T-cell (primary cell): ENCODE measurements around the gene HLA-DRB1. TPM values are rescaled to one million over a fixed set of nuclear protein-coding genes. Genes with fewer than 3 reads are reported as not detected.
"Not testable (repeated sequence)": the region's sequence is repeated elsewhere in the genome, so short reads cannot be mapped to it uniquely, and the experiment has no call there.

Source experiments
- ATAC-seq, 4 experiments: fragments of 200-7000 bp in 3 of 4; fragments of 150-1000 bp in 1 of 4; cut with Tn5 transposase; replicated peaks in 1 of 4; 1 replicate in 3 of 4; 2 replicates in 1 of 4; pipeline ENCODE4 v1.10.0; 2021; ENCODE audit warnings: moderate library complexity in 3 of 4, mild to moderate bottlenecking in 2 of 4, moderate number of reproducible peaks in 1 of 4
- CTCF ChIA-PET, 2 donors: fragments of 300-600 bp; sonication (Branson Sonifier 250); formaldehyde crosslinking; loops; one replicate each; lab custom pipeline; 2022; ENCODE audit warnings: antibody characterized with exemption in 2 of 2; lab: Charles Lee
- POLR2A ChIA-PET, 2 donors: fragments of 300-600 bp; sonication (Branson Sonifier 250); formaldehyde crosslinking; loops; one replicate each; lab custom pipeline; 2022; ENCODE audit warnings: antibody characterized with exemption in 2 of 2; lab: Charles Lee
- DNase-seq, 35 experiments: peaks; one replicate each; pipeline versions ENCODE4 v3.0.0 to v3.0.0-alpha.2; 2013 to 2023
- H3K27ac ChIP-seq: one replicate; pipeline ENCODE4 v1.5.1; 2013; ENCODE audit warnings: low read length
- H3K27me3 ChIP-seq, 2 experiments: replicated peaks in 1 of 2; 1 replicate in 1 of 2; 2 replicates in 1 of 2; pipeline versions ENCODE4 v1.6.1 to v1.7.0; 2013; ENCODE audit warnings: low read length in 1 of 2, mixed read lengths in 1 of 2; ENCODE audit not compliant: control insufficient read depth in 2 of 2, insufficient read depth in 2 of 2; ENCODE audit errors: extremely low read depth in 1 of 2
- H3K36me3 ChIP-seq, 2 donors: 1 replicate in 1 of 2; 2 replicates in 1 of 2; pipeline versions ENCODE4 v1.6.1 to v1.7.0; 2013; ENCODE audit warnings: low read length in 1 of 2; ENCODE audit not compliant: control insufficient read depth in 2 of 2, insufficient read depth in 1 of 2; ENCODE audit errors: extremely low read depth in 1 of 2
- H3K4me1 ChIP-seq, 2 experiments: 1 replicate in 1 of 2; 2 replicates in 1 of 2; pipeline versions ENCODE4 v1.6.1 to v1.7.0; 2013; ENCODE audit warnings: low read length in 2 of 2, mixed read lengths in 1 of 2; ENCODE audit not compliant: insufficient read depth in 2 of 2, control insufficient read depth in 1 of 2; ENCODE audit errors: extremely low read depth in 1 of 2
- H3K4me3 ChIP-seq, 2 donors: 1 replicate in 1 of 2; 2 replicates in 1 of 2; pipeline versions ENCODE4 v1.5.1 to v1.7.0; 2013; ENCODE audit warnings: mild to moderate bottlenecking in 2 of 2, low read length in 1 of 2, moderate library complexity in 1 of 2; ENCODE audit not compliant: control insufficient read depth in 1 of 2; ENCODE audit errors: extremely low read depth in 1 of 2
- H3K9me3 ChIP-seq: 2 replicates; pipeline ENCODE4 v1.7.0; 2013
- H3K27ac Mint-ChIP-seq, 2 donors: one replicate each; pipeline ENCODE4 v1.8.0; 2020 to 2021; ENCODE audit warnings: mild to moderate bottlenecking in 2 of 2, mixed read lengths in 2 of 2
- H3K27me3 Mint-ChIP-seq, 2 donors: one replicate each; pipeline ENCODE4 v1.8.0; 2021 to 2022; ENCODE audit warnings: mixed read lengths in 2 of 2
- H3K36me3 Mint-ChIP-seq: one replicate; pipeline ENCODE4 v1.8.0; 2021; ENCODE audit warnings: mixed read lengths
- H3K4me1 Mint-ChIP-seq, 3 donors: one replicate each; pipeline ENCODE4 v1.8.0; 2020 to 2022; ENCODE audit warnings: mixed read lengths in 3 of 3, mild to moderate bottlenecking in 1 of 3
- H3K4me3 Mint-ChIP-seq, 3 donors: one replicate each; pipeline ENCODE4 v1.8.0; 2020 to 2022; ENCODE audit warnings: mild to moderate bottlenecking in 3 of 3, mixed read lengths in 3 of 3, moderate library complexity in 3 of 3
- H3K9me3 Mint-ChIP-seq, 3 donors: one replicate each; pipeline ENCODE4 v1.8.0; 2020 to 2022; ENCODE audit warnings: mixed read lengths in 3 of 3
- WGBS: methylation state at CpG from one replicate; pipeline ENCODE4 v1.1.5; 2013; ENCODE audit warnings: missing lambda C conversion rate; ENCODE audit not compliant: insufficient coverage; 5-methylcytosine and 5-hydroxymethylcytosine counted together
- total RNA-seq, 35 experiments: library from RNA in 6 of 35; stranded (reverse) in 6 of 35; fragments of 120-200 nt in 1 of 35; gene quantifications; one replicate each; pipeline versions ENCODE4 v1.2.1 to v1.2.4 and lab custom pipeline; 2013 to 2026

Gene HLA-DRB1
- total RNA-seq, 5 donors from 2014 or later (not counting 1 experiment from before 2014, with no cell fraction given): 23.4 to 44.1 (median 30.3) TPM

GRCh38 chr6:32539839-32540238, 49.8 kb downstream of the HLA-DRB1 start:
- Histone ChIP-seq H3K27me3 (no peaks in the 10 kb centered on the region), H3K36me3 (no peaks in the 10 kb centered on the region), H3K9me3 (no peaks in the 10 kb centered on the region), H3K4me3 (no peak overlapping the region), H3K27ac (no peak overlapping the region), H3K4me1 (no peaks in the 10 kb centered on the region)
- DNase-seq: no peak
- ChIA-PET CTCF (no interaction called here), POLR2A (no interaction called here)
- H3K27ac Mint-ChIP-seq: no peak overlapping the region
- peaks cover 0 to 15% (median 6%) of the 10 kb centered on the region in 3 donors for H3K9me3 Mint-ChIP-seq
- H3K36me3 Mint-ChIP-seq: no peaks in the 10 kb centered on the region
- no peaks in the 10 kb centered on the region for H3K4me1 Mint-ChIP-seq
- no peak overlapping the region for H3K4me3 Mint-ChIP-seq
- peaks cover 0 to 11% of the 10 kb centered on the region in 2 donors for H3K27me3 Mint-ChIP-seq
- WGBS: no CpG with 5 or more reads among the region's 5 CpGs
- no peak for ATAC-seq

GRCh38 chr6:32530431-32530793, 59.2 kb downstream of the HLA-DRB1 start:
- ATAC-seq, H3K4me1 Mint-ChIP-seq, H3K27me3 ChIP-seq, H3K27ac Mint-ChIP-seq, H3K4me3 ChIP-seq, H3K9me3 ChIP-seq, H3K9me3 Mint-ChIP-seq, H3K36me3 Mint-ChIP-seq, H3K27me3 Mint-ChIP-seq, H3K4me1 ChIP-seq, DNase-seq, POLR2A ChIA-PET, H3K27ac ChIP-seq, H3K36me3 ChIP-seq: not testable (repeated sequence)
- no CpG with 5 or more reads among the region's 3 CpGs for WGBS
- CTCF ChIA-PET: interaction anchor here in 1 of 2 donors (0.5 kb wide), 1 partner anchor 155 kb away, joined by 5 read pairs; no protein-coding TSS in a partner anchor
- H3K4me3 Mint-ChIP-seq: peak overlapping the region in 1 of 3 donors; percentile 37

DNA sequence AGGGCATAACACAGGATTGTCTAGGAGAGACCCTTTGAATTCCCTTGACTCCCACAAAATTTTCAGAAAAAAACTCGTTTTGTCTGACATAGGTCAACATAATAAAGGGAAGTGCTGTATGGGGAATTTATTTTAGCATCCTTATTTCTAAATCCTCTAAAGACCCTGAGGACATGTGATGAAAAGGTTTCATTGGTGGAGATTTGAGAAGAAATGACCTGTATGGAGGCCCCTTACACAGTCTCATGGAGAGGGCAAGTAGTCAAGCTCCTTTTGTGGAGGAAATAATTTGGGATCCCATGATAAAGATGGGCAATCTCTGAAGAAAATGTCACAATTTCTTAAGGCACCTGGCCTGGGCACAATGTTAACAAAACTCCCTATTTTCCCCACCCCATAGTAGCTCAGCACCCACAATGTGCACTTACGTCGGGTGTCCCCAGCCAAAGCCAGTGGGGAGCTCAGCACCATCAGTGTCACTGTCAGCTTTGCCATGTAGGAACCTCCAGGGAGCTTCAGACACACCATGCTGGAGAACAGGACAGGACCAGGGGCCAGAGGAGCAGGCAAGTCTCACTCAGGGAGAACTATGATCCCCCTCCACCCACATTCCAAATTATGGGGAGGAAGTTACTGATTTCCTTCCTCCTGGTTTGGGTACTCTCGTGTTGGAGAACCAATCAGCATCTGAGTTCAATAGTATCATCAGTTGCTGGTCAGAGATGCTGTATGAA, 59.8 kb downstream of the HLA-DRB1 start, which contains the start of gene HLA-DRB5:
TSS of gene HLA-DRB5 (minus strand) at position 591 of the 734 bp plus-strand sequence. CDS start at position 528, 63 bp downstream.
- H3K9me3 Mint-ChIP-seq: no peaks in the 10 kb centered on the region
- Histone ChIP-seq H3K27me3 (no peaks in the 10 kb centered on the region), H3K9me3 (no peaks in the 10 kb centered on the region), H3K4me3 (peak within 1 kb of the TSS in 1 of 2 donors; percentile 41), H3K27ac (peak within 1 kb of the TSS; percentile 34), H3K36me3 (no peaks in the 10 kb centered on the region), H3K4me1 (no peaks in the 10 kb centered on the region)
- peaks cover 0 to 3% of the 10 kb centered on the region in 2 donors for H3K27me3 Mint-ChIP-seq
- H3K36me3 Mint-ChIP-seq: no peaks in the 10 kb centered on the region
- POLR2A ChIA-PET: no interaction called here
- CTCF ChIA-PET: interaction anchor here in 1 of 2 donors (0.5 kb wide), 1 partner anchor 155 kb away, joined by 5 read pairs; no protein-coding TSS in a partner anchor
- peak within 1 kb of the TSS in 1 of 2 donors; percentile 25 for H3K27ac Mint-ChIP-seq
- H3K4me1 Mint-ChIP-seq: peaks cover 1 to 5% (median 5%) of the 10 kb centered on the region in 3 donors
- DNase-seq: peak in 8 of 35 experiments; percentile 1 to 37 (median 4)
- peak within 1 kb of the TSS; percentile 34 to 69 (median 37) for H3K4me3 Mint-ChIP-seq
- peak; percentile 23 to 73 (median 59) for ATAC-seq
- WGBS: no CpG with 5 or more reads among the region's 4 CpGs

Other genes starting within 250 kb of the HLA-DRB1 start
- not detected for gene TSBP1, start 217.9 kb downstream of the HLA-DRB1 start, total RNA-seq
- gene BTNL2, start 182.7 kb downstream of the HLA-DRB1 start, total RNA-seq: not detected
- gene HLA-DRA, start 150.0 kb downstream of the HLA-DRB1 start, total RNA-seq: 100 to 1,000 TPM in 1 of 5 donors, 10 to 100 TPM in 4; 41.1 to 131 (median 47.9) TPM
- 10 to 100 TPM in 1 of 5 donors, 1 to 10 TPM in 3, not detected in 1; 3.2 to 14.0 (median 8.0) TPM for gene HLA-DRB5, start 59.6 kb downstream of the HLA-DRB1 start, total RNA-seq
- gene HLA-DQA1, start 47.6 kb upstream of the HLA-DRB1 start, total RNA-seq: 10 to 100 TPM in 3 of 5 donors, 1 to 10 TPM in 2; 6.9 to 25.8 (median 10.8) TPM
- gene HLA-DQB1, start 76.8 kb upstream of the HLA-DRB1 start, total RNA-seq: 10 to 100 TPM in 4 of 5 donors, 1 to 10 TPM in 1; 4.2 to 28.1 (median 17.0) TPM
- gene HLA-DQA2, start 151.5 kb upstream of the HLA-DRB1 start, total RNA-seq: 1 to 10 TPM in 3 of 5 donors, under 1 TPM in 2; 0.35 to 2.7 (median 1.1) TPM
- gene HLA-DQB2, start 173.7 kb upstream of the HLA-DRB1 start, total RNA-seq: 1 to 10 TPM in 2 of 5 donors, under 1 TPM in 2, not detected in 1; 0.70 to 3.1 (median 1.3) TPM
- gene HLA-DOB, start 227.2 kb upstream of the HLA-DRB1 start, total RNA-seq: 1 to 10 TPM; 3.3 to 8.2 (median 3.9) TPM
- gene TAP2, start 248.9 kb upstream of the HLA-DRB1 start, total RNA-seq: 100 to 1,000 TPM; 116 to 147 (median 140) TPM